HCT116 (cell line): Measurements from ENCODE around the gene SETD1A.

Source experiments
- CTCF ChIP-seq, 3 experiments: fragments of 200-600 bp in 1 of 3; sonication (generic) in 1 of 3; IDR thresholded peaks in 2 of 3; conservative IDR thresholded peaks in 1 of 3; 2 replicates each; pipeline ENCODE4 v1.5.1; 2012 to 2017; ENCODE audit warnings: low read depth in 2 of 3, low read length in 2 of 3, antibody characterized with exemption in 1 of 3, borderline replicate concordance in 1 of 3, control low read depth in 1 of 3, mild to moderate bottlenecking in 1 of 3, mixed read lengths in 1 of 3, mixed run types in 1 of 3, moderate library complexity in 1 of 3; ENCODE audit not compliant: insufficient read depth in 1 of 3
- EZH2 ChIP-seq: fragments of 200-600 bp; sonication (generic); IDR thresholded peaks from 2 replicates; pipeline ENCODE4 v1.6.1; 2017; ENCODE audit warnings: antibody characterized with exemption, mixed run types
- EZH2phosphoT487 ChIP-seq: fragments of 200-600 bp; IDR thresholded peaks from 2 replicates; pipeline ENCODE4 v1.6.1; 2018; ENCODE audit warnings: antibody characterized with exemption, borderline replicate concordance
- FOSL1 ChIP-seq: IDR thresholded peaks from 2 replicates; pipeline ENCODE4 v1.6.1; 2012; ENCODE audit warnings: low read depth
- POLR2A ChIP-seq: IDR thresholded peaks from 2 replicates; pipeline ENCODE4 v1.7.0; 2011; ENCODE audit warnings: borderline replicate concordance; ENCODE audit not compliant: insufficient read depth, insufficient read length; ENCODE audit errors: extremely low read depth
- POLR2AphosphoS5 ChIP-seq: IDR thresholded peaks from 2 replicates; pipeline ENCODE4 v1.6.1; 2011; ENCODE audit warnings: mild to moderate bottlenecking, low read depth, low read length, moderate library complexity
- RAD21 ChIP-seq: IDR thresholded peaks from 2 replicates; pipeline ENCODE4 v1.6.1; 2012; ENCODE audit warnings: low read depth, mild to moderate bottlenecking
- SIN3A ChIP-seq: IDR thresholded peaks from 2 replicates; pipeline ENCODE4 v1.6.1; 2012; ENCODE audit warnings: low read depth
- SP1 ChIP-seq: IDR thresholded peaks from 2 replicates; pipeline ENCODE4 v1.6.1; 2012; ENCODE audit warnings: low read depth
- ZFX ChIP-seq: fragments of 450-650 bp; IDR thresholded peaks from 2 replicates; pipeline ENCODE4 v1.6.1; 2017
- ZNF274 ChIP-seq: fragments of 200-500 bp; sonication (Bioruptor generic); IDR thresholded peaks from 2 replicates; pipeline ENCODE4 v1.6.1; 2014; ENCODE audit warnings: mild to moderate bottlenecking, low read depth, low read length, inconsistent platforms
- TF ChIP-seq, protein P1 (sequence below): IDR thresholded peaks from 2 replicates; pipeline ENCODE4 v1.6.1; 2012; ENCODE audit warnings: low read depth

GRCh38 chr16:30931068-30931650 is 26.4 kb upstream of the SETD1A start:
- TF ChIP-seq CTCF (IDR thresholded peaks at IDR 0.05 in 2 of 3, conservative IDR thresholded peaks at IDR 0.05 in 1 of 3; ENCODE audit: borderline replicate concordance in 1 of 3, insufficient read depth in 1 of 3, low read depth in 2 of 3, low read length in 2 of 3) (no peak), RAD21 (no peak), FOSL1 (no peak), EZH2phosphoT487 (no peak), ZNF274 (no peak), POLR2A (no peak), ZFX (no peak), POLR2AphosphoS5 (no peak), SIN3A (no peak), EZH2 (no peak), SP1 (no peak)
- TF ChIP-seq, protein P1, sequence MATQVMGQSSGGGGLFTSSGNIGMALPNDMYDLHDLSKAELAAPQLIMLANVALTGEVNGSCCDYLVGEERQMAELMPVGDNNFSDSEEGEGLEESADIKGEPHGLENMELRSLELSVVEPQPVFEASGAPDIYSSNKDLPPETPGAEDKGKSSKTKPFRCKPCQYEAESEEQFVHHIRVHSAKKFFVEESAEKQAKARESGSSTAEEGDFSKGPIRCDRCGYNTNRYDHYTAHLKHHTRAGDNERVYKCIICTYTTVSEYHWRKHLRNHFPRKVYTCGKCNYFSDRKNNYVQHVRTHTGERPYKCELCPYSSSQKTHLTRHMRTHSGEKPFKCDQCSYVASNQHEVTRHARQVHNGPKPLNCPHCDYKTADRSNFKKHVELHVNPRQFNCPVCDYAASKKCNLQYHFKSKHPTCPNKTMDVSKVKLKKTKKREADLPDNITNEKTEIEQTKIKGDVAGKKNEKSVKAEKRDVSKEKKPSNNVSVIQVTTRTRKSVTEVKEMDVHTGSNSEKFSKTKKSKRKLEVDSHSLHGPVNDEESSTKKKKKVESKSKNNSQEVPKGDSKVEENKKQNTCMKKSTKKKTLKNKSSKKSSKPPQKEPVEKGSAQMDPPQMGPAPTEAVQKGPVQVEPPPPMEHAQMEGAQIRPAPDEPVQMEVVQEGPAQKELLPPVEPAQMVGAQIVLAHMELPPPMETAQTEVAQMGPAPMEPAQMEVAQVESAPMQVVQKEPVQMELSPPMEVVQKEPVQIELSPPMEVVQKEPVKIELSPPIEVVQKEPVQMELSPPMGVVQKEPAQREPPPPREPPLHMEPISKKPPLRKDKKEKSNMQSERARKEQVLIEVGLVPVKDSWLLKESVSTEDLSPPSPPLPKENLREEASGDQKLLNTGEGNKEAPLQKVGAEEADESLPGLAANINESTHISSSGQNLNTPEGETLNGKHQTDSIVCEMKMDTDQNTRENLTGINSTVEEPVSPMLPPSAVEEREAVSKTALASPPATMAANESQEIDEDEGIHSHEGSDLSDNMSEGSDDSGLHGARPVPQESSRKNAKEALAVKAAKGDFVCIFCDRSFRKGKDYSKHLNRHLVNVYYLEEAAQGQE = no peak
